Endometrial microvascular endothelial cells (primary cell): ENCODE results near the gene CCM2. TPM values are rescaled to one million over a fixed set of nuclear protein-coding genes. Genes with fewer than 3 reads are reported as not detected.

ENCODE experiments used
- total RNA-seq: library from RNA; depleted of rRNA; stranded (reverse); fragments of >200 nt; gene quantifications from one replicate; pipeline ENCODE4 v1.2.3, GENCODE V29; 2015; ENCODE audit errors: inconsistent ontology term

CCM2 gene
- total RNA-seq, 1 donor from 2014 or later: 70.8 TPM

Other genes starting within 250 kb of the CCM2 start
- gene PPIA, start 203.5 kb upstream of the CCM2 start, total RNA-seq: 4,454 TPM
- 181 TPM for gene H2AZ2, start 152.1 kb upstream of the CCM2 start, total RNA-seq
- 18.0 TPM for gene PURB, start 114.7 kb upstream of the CCM2 start, total RNA-seq
- gene MYO1G, start 21.2 kb upstream of the CCM2 start, total RNA-seq: not detected
- 2.3 TPM for gene NACAD, start 88.8 kb downstream of the CCM2 start, total RNA-seq
- 77.6 TPM for gene TBRG4, start 111.5 kb downstream of the CCM2 start, total RNA-seq
- not detected for gene RAMP3, start 157.6 kb downstream of the CCM2 start, total RNA-seq